Hepatocyte (in vitro differentiated cells): ENCODE results near the gene KIF5C. TPM values are rescaled to one million over a fixed set of nuclear protein-coding genes. Genes with fewer than 3 reads are reported as not detected.

Source experiments
- DNase-seq: peaks from one replicate; pipeline ENCODE4 v3.0.0-alpha.2; 2016; ENCODE audit warnings: low spot score
- H2AFZ ChIP-seq: fragments of 200-600 bp; sonication (generic); 2 replicates; pipeline ENCODE4 v1.6.0; 2016; ENCODE audit warnings: antibody characterized with exemption, mild to moderate bottlenecking
- H3K27ac ChIP-seq: fragments of 200-600 bp; sonication (generic); 2 replicates; pipeline ENCODE4 v1.5.1; 2016; ENCODE audit warnings: mild to moderate bottlenecking
- H3K27me3 ChIP-seq: fragments of 200-600 bp; sonication (generic); 2 replicates; pipeline ENCODE4 v1.6.1; 2016
- H3K36me3 ChIP-seq: fragments of 200-600 bp; sonication (generic); replicated peaks from 2 replicates; pipeline ENCODE4 v1.5.1; 2016; ENCODE audit warnings: low read depth; ENCODE audit not compliant: insufficient read depth
- H3K4me1 ChIP-seq: fragments of 200-600 bp; sonication (generic); 2 replicates; pipeline ENCODE4 v1.5.1; 2016; ENCODE audit warnings: mild to moderate bottlenecking, moderate library complexity; ENCODE audit not compliant: insufficient read depth
- H3K4me2 ChIP-seq: fragments of 200-600 bp; sonication (generic); 2 replicates; pipeline ENCODE4 v1.6.0; 2016
- H3K4me3 ChIP-seq: fragments of 200-600 bp; sonication (generic); 2 replicates; pipeline ENCODE4 v1.5.1; 2016; ENCODE audit warnings: mild to moderate bottlenecking
- H3K79me2 ChIP-seq: fragments of 200-600 bp; sonication (generic); 2 replicates; pipeline ENCODE4 v1.6.0; 2017; ENCODE audit warnings: mild to moderate bottlenecking
- H3K9me2 ChIP-seq: fragments of 200-600 bp; sonication (generic); replicated peaks from 2 replicates; pipeline ENCODE4 v1.6.0; 2017; ENCODE audit warnings: mild to moderate bottlenecking; ENCODE audit not compliant: insufficient read depth
- H3K9me3 ChIP-seq: fragments of 200-600 bp; sonication (generic); 2 replicates; pipeline ENCODE4 v1.5.1; 2016; ENCODE audit warnings: low read depth, mild to moderate bottlenecking
- H4K20me1 ChIP-seq: fragments of 200-600 bp; sonication (generic); 2 replicates; pipeline ENCODE4 v1.6.0; 2016; ENCODE audit warnings: mild to moderate bottlenecking; ENCODE audit not compliant: insufficient read depth, poor library complexity, severe bottlenecking
- CTCF ChIP-seq: fragments of 200-600 bp; sonication (generic); IDR thresholded peaks from 2 replicates; pipeline ENCODE4 v1.5.1; 2016; ENCODE audit warnings: antibody characterized with exemption, mild to moderate bottlenecking; ENCODE audit not compliant: poor library complexity
- EZH2 ChIP-seq: fragments of 200-600 bp; sonication (generic); IDR thresholded peaks from 2 replicates; pipeline ENCODE4 v1.6.1; 2016; ENCODE audit warnings: antibody characterized with exemption, mild to moderate bottlenecking, borderline replicate concordance
- EZH2phosphoT487 ChIP-seq: fragments of 200-600 bp; sonication (generic); IDR thresholded peaks from one replicate; pipeline ENCODE4 v1.6.1; 2018; ENCODE audit warnings: antibody characterized with exemption, mild to moderate bottlenecking, low read depth, moderate library complexity; ENCODE audit not compliant: unreplicated experiment, severe bottlenecking
- WGBS: methylation state at CpG from one replicate; pipeline ENCODE4 v1.1.6; 2016; ENCODE audit warnings: low lambda C conversion rate; ENCODE audit errors: missing lambda C conversion rate; 5-methylcytosine and 5-hydroxymethylcytosine counted together
- polyA plus RNA-seq: library from polyadenylated mRNA; unstranded; fragments of >200 nt; fragmentation: Nextera tagmentation; extraction: Ambion mirVana; gene quantifications from 2 replicates; pipeline ENCODE4 v1.2.1, GENCODE V29; 2016
- total RNA-seq: library from RNA; depleted of rRNA; stranded (reverse); fragments of >200 nt; gene quantifications from 2 replicates; pipeline ENCODE4 v1.2.3, GENCODE V29; 2014

Gene KIF5C
- total and polyA plus RNA-seq, 2 experiments from 2014 or later: 2.1 to 3.6 TPM

DNA sequence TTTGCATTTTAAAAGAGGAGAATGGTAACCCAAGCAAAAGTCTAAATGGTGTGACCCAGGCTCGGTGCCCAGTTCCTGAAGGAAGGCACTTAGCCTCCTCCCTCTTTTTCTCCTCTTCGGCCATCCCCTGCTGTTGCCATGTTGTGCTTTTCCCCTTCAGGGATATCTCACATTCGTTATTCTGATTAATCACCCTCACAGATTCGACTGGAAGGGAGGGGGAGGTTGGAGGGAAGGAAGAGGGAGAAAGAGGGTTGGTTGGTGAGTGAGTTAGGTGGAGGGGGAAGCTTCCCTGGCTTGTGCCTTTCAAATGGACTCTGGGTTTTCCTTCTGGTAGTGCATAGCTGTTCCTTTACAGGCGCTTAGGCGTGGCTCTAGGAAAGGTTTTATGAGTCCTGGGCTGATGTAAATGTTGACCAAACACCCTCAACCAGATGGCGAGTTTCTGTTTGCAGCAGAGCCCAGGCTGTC, 124.5 kb downstream of the KIF5C start:
- Histone ChIP-seq H3K27ac (peak overlapping the region; percentile 73), H3K9me3 (no peaks in the 10 kb centered on the region), H3K27me3 (no peaks in the 10 kb centered on the region), H4K20me1 (no peaks in the 10 kb centered on the region), H2AFZ (no peak overlapping the region), H3K79me2 (no peaks in the 10 kb centered on the region), H3K4me2 (peak overlapping the region; percentile 30), H3K4me1 (peaks cover 5% of the 10 kb centered on the region), H3K9me2 (no peaks in the 10 kb centered on the region), H3K4me3 (no peak overlapping the region), H3K36me3 (no peaks in the 10 kb centered on the region)
- DNase-seq: peak; percentile 70
- WGBS: 28% methylated on average over 7 of the region's 7 CpGs
- no peak for TF ChIP-seq EZH2
- TF ChIP-seq EZH2phosphoT487: no peak
- no peak for TF ChIP-seq CTCF

GRCh38 chr2:149000158-149000938, 125.3 kb downstream of the KIF5C start:
- Histone ChIP-seq H3K27me3 (no peaks in the 10 kb centered on the region), H3K36me3 (no peaks in the 10 kb centered on the region), H4K20me1 (no peaks in the 10 kb centered on the region), H3K4me3 (no peak overlapping the region), H3K4me1 (peaks cover 5% of the 10 kb centered on the region), H3K9me3 (no peaks in the 10 kb centered on the region), H3K79me2 (no peaks in the 10 kb centered on the region), H3K27ac (peak overlapping the region; percentile 73), H2AFZ (no peak overlapping the region), H3K4me2 (peak overlapping the region; percentile 30), H3K9me2 (no peaks in the 10 kb centered on the region)
- 66% methylated on average over 6 of the region's 6 CpGs for WGBS
- no peak for DNase-seq
- TF ChIP-seq CTCF: no peak
- TF ChIP-seq EZH2: no peak
- TF ChIP-seq EZH2phosphoT487: no peak

- Histone ChIP-seq H3K9me3 (no peaks in the 10 kb centered on the region), H3K4me2 (no peak overlapping the region), H4K20me1 (no peaks in the 10 kb centered on the region), H3K27me3 (no peaks in the 10 kb centered on the region), H3K27ac (no peak overlapping the region), H3K9me2 (no peaks in the 10 kb centered on the region), H2AFZ (no peak overlapping the region), H3K36me3 (no peaks in the 10 kb centered on the region), H3K79me2 (no peaks in the 10 kb centered on the region), H3K4me3 (no peak overlapping the region), H3K4me1 (peaks cover 9% of the 10 kb centered on the region)
- TF ChIP-seq CTCF (no peak), EZH2phosphoT487 (no peak), EZH2 (no peak)
- WGBS: 92% methylated on average over 7 of the region's 7 CpGs
- no peak for DNase-seq
Measured at GRCh38 chr2:149001496-149001895, 126.5 kb downstream of the KIF5C start.
